ENCODE measurements around the gene HYCC1.

The HYCC1 gene

DNA sequence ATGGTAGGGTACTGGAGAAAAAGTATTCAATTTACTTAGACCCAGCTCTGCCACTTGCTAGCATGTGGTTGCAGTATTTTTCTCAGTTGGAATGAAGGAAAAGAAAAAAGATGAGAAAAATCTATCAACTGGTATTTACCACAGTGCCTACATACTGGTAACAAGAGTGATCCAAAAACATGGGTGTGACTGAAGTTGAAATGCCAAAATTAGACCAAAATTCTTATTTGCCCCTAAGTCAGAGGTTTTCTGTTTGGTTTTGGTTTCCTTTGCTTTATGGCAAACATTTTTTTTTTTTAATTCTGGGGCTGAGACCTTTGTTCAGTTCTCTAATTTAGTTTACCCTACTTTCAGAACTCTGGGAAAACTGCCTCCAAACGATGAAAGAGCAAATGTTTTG lies 12.3 kb downstream of the HYCC1 start:
- TF ChIP-seq, protein P1, sequence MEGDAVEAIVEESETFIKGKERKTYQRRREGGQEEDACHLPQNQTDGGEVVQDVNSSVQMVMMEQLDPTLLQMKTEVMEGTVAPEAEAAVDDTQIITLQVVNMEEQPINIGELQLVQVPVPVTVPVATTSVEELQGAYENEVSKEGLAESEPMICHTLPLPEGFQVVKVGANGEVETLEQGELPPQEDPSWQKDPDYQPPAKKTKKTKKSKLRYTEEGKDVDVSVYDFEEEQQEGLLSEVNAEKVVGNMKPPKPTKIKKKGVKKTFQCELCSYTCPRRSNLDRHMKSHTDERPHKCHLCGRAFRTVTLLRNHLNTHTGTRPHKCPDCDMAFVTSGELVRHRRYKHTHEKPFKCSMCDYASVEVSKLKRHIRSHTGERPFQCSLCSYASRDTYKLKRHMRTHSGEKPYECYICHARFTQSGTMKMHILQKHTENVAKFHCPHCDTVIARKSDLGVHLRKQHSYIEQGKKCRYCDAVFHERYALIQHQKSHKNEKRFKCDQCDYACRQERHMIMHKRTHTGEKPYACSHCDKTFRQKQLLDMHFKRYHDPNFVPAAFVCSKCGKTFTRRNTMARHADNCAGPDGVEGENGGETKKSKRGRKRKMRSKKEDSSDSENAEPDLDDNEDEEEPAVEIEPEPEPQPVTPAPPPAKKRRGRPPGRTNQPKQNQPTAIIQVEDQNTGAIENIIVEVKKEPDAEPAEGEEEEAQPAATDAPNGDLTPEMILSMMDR (conservative IDR thresholded peaks at IDR 0.05), result no peak
- TF ChIP-seq ZFX (IDR thresholded peaks at IDR 0.05), result no peak
- H3K27ac ChIP-seq, result no peak overlapping the region

DNA sequence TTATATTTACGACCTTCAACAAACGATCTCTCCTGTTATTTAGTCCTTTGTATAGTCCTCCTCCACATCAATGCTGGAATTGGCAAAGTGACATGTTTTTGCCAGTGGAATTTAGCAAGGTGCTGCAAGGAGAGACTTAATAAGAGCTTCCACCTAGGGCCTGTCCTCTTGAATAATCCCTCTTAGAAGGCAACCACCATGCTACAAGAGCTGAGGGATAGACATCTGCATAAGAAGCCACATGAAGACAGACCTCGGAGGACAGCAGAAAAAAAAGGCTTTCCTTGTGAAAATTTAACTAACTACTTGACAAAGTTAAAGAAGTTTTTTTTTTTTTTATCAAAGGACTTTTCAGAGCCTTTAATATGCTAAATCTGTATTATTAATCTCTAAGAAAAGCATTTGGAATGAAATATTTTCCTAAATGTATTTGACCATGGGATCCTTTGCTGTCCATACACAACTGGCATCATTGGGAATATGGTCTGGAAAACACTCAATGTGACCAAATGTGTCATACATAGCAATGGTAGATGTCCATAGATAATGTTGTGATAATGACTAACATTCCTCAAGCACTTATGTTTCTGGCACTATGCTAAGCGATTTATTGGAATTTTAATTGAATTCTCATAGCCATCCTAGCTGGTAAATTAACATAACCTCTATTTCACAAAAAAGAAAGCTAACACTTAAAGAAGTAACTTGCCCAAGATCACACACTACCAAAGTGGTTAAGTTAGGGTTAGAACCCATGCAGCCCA lies 13.2 kb downstream of the HYCC1 start:
- TF ChIP-seq ZFX (IDR thresholded peaks at IDR 0.05), result no peak
- TF ChIP-seq, protein P1 (conservative IDR thresholded peaks at IDR 0.05), result no peak
- no peak overlapping the region for H3K27ac ChIP-seq

DNA sequence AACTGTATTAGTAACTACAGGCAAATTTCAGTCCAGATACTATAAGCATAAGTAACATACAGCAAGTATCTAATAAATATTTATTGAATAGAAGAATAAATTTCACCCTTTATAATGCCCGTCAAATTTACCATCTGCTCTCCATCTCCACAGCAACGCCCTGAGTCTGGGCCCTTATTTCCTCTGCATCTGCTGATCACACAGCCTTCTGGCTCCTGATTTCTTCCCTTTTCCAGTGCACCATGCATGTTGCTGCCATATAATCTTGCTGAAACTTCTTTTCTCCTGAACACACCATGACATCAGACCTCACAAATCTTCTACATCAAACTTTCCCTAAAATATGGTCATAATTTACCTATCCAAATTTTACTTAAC lies 15.4 kb downstream of the HYCC1 start:
- no peak overlapping the region for H3K27ac ChIP-seq
- TF ChIP-seq ZFX (IDR thresholded peaks at IDR 0.05), result no peak
- TF ChIP-seq, protein P1 (conservative IDR thresholded peaks at IDR 0.05), result no peak

DNA sequence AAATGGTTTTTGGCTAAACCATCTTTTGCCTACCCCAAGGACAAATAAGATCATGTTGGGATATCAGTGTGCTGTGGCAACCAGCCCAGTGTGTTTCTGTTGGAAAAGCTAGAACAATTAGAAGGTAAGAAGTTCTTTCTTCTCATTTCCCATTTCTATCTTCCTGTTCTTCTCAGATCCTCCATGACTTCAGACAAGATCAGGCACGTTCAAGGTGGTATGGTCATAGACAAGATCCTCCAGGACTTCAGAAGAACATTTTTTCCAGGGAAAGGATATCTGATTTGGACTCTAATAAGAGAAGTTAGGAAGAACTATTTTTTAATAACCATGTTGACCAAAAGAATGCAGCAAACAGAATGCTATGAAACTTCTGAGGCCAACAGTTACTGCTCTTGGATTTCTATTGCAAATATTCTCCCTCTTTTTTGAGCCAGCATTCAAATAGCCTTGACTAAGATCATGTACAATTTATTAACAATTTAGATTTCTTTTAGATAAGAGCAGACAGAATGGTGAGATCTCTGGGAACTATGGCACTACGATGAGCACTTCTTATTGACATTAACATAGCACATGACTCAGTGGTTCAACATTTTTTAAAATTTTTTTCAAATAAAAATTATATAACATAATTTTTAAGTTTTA lies 15.9 kb downstream of the HYCC1 start:
- H3K27ac ChIP-seq, result no peak overlapping the region
- TF ChIP-seq, protein P1 (conservative IDR thresholded peaks at IDR 0.05), result no peak

DNA sequence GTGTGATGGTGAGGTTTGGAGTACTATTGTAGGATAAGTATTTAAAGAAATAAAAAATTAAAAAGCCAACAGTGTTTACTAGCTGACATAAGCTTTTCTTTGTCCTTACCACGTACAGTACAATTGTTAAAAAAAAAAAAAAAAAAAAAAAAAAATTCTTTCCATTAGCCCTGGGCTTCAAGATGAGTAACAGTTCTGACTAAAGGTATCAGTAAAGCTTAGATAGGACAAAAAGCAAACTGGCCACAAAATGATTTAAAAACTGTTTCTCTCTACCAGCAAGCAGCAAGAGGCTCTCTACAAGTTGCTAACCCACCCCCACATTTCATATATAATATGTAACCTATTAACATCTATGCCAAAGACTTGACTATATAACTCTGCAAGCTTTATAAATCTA lies 17.5 kb downstream of the HYCC1 start:
- TF ChIP-seq, protein P1 (conservative IDR thresholded peaks at IDR 0.05), result no peak
- TF ChIP-seq ZFX (IDR thresholded peaks at IDR 0.05), result no peak
- H3K27ac ChIP-seq, result no peak overlapping the region

DNA sequence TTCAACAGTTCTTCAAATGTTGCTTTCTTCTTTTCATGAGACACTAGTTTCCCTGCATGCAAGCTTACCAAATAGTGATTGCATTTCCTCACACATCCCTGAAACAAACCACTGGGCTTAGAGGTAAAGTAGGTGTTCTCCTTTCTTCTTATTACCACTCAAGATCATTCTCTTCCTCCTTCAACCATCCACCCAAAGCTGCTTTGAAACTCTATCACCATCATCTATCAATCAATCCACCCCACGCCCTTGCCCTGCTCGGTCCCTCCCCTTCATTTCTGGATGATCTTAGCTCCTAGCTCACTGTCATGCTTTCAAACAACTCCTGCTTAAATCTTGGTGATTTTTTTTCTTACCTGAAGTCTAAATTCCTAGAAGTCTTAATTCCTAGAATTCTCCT lies 18.9 kb downstream of the HYCC1 start:
- no peak overlapping the region for H3K27ac ChIP-seq
- TF ChIP-seq, protein P1 (conservative IDR thresholded peaks at IDR 0.05), result no peak
- TF ChIP-seq ZFX (IDR thresholded peaks at IDR 0.05), result no peak

Measured in C4-2B (cell line).